Measurements from ENCODE around the gene FIGNL1. TPM values are rescaled to one million over a fixed set of nuclear protein-coding genes. Genes with fewer than 3 reads are reported as not detected.

The FIGNL1 gene
- total RNA-seq, 1 experiment from 2014 or later = 14.5 TPM

DNA sequence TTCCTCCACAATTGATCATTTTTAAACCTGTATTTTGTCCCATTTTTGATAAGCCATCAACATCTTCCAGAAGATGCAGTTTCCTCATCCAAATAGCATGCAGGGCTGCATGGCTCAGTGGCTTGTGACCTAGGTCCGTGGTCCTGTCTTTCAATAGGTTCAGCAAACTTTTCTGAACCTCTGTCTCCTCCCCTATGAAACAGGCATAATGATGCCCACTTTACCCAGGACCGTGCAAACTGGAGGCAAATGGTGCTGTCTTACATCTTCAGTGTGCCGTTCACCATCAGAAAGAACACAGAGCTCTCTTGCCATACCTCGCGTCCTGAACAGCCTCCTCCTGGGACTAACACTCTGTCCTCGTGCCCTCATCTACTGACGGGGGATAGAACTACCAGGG is 22.3 kb upstream of the FIGNL1 start:
- intact Hi-C loops (cut with micrococcal nuclease) = no loop called here
- no TSS peak for BruUV-seq (replicated peaks)

DNA sequence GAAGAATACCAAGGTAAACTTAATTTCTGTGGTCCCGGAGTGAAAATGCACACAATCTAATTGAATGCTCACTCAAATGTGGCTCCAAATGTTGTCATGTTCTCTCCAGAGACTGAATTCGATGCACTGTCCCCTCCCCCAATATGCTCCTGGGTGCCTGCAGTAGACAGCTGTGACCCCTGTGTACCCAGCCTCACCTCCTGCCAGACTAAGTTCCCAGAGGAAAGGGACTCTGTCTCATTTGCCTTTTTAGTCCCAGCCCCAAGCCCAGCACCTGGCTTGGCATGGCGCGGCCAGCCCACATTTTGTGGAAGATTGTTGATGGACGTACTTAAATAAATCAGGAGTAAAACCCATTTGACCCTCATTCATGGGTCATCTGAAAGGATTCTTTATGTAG is 21.8 kb upstream of the FIGNL1 start:
- H3K9me3 Mint-ChIP-seq (ENCODE audit: unreplicated experiment) = no peaks in the 10 kb centered on the region
- H3K4me1 Mint-ChIP-seq (ENCODE audit: insufficient read depth, unreplicated experiment) = peaks cover 20% of the 10 kb centered on the region
- H3K36me3 Mint-ChIP-seq (ENCODE audit: insufficient read depth, unreplicated experiment) = no peaks in the 10 kb centered on the region
- H3K4me3 Mint-ChIP-seq (ENCODE audit: unreplicated experiment) = no peak overlapping the region
- POLR2A ChIA-PET = no interaction called here
- CTCF ChIA-PET = interaction anchor here (1.2 to 12.1 kb wide), 3 partner anchors 161 to 689 kb away, joined by 3 to 187 read pairs (median 9); no protein-coding TSS in a partner anchor
- intact Hi-C loops (cut with micrococcal nuclease) = no loop called here
- no peaks in the 10 kb centered on the region for H3K27me3 Mint-ChIP-seq (ENCODE audit: insufficient read depth, unreplicated experiment)
- DNase-seq (ENCODE audit: unreplicated experiment) = no peak
- no TSS peak for BruUV-seq (replicated peaks)
- H3K27ac Mint-ChIP-seq (ENCODE audit: low read depth, unreplicated experiment) = no peak overlapping the region
- TF ChIP-seq, protein P1, sequence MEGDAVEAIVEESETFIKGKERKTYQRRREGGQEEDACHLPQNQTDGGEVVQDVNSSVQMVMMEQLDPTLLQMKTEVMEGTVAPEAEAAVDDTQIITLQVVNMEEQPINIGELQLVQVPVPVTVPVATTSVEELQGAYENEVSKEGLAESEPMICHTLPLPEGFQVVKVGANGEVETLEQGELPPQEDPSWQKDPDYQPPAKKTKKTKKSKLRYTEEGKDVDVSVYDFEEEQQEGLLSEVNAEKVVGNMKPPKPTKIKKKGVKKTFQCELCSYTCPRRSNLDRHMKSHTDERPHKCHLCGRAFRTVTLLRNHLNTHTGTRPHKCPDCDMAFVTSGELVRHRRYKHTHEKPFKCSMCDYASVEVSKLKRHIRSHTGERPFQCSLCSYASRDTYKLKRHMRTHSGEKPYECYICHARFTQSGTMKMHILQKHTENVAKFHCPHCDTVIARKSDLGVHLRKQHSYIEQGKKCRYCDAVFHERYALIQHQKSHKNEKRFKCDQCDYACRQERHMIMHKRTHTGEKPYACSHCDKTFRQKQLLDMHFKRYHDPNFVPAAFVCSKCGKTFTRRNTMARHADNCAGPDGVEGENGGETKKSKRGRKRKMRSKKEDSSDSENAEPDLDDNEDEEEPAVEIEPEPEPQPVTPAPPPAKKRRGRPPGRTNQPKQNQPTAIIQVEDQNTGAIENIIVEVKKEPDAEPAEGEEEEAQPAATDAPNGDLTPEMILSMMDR (IDR thresholded peaks at IDR 0.05; ENCODE audit: unreplicated experiment) = no peak

More for the DNA sequence above, 22.3 kb upstream of the FIGNL1 start:
- ChIA-PET POLR2A (no interaction called here), CTCF (interaction anchor here (1.2 to 12.1 kb wide), 3 partner anchors 117 to 689 kb away, joined by 3 to 187 read pairs (median 5); no protein-coding TSS in a partner anchor)
- no peak overlapping the region for H3K4me3 Mint-ChIP-seq (ENCODE audit: unreplicated experiment)
- no peaks in the 10 kb centered on the region for H3K9me3 Mint-ChIP-seq (ENCODE audit: unreplicated experiment)
- no peaks in the 10 kb centered on the region for H3K27me3 Mint-ChIP-seq (ENCODE audit: insufficient read depth, unreplicated experiment)
- H3K4me1 Mint-ChIP-seq (ENCODE audit: insufficient read depth, unreplicated experiment) = peaks cover 20% of the 10 kb centered on the region
- no peaks in the 10 kb centered on the region for H3K36me3 Mint-ChIP-seq (ENCODE audit: insufficient read depth, unreplicated experiment)
- TF ChIP-seq, protein P1 (IDR thresholded peaks at IDR 0.05; ENCODE audit: unreplicated experiment) = no peak
- H3K27ac Mint-ChIP-seq (ENCODE audit: low read depth, unreplicated experiment) = no peak overlapping the region
- no peak for DNase-seq (ENCODE audit: unreplicated experiment)

DNA sequence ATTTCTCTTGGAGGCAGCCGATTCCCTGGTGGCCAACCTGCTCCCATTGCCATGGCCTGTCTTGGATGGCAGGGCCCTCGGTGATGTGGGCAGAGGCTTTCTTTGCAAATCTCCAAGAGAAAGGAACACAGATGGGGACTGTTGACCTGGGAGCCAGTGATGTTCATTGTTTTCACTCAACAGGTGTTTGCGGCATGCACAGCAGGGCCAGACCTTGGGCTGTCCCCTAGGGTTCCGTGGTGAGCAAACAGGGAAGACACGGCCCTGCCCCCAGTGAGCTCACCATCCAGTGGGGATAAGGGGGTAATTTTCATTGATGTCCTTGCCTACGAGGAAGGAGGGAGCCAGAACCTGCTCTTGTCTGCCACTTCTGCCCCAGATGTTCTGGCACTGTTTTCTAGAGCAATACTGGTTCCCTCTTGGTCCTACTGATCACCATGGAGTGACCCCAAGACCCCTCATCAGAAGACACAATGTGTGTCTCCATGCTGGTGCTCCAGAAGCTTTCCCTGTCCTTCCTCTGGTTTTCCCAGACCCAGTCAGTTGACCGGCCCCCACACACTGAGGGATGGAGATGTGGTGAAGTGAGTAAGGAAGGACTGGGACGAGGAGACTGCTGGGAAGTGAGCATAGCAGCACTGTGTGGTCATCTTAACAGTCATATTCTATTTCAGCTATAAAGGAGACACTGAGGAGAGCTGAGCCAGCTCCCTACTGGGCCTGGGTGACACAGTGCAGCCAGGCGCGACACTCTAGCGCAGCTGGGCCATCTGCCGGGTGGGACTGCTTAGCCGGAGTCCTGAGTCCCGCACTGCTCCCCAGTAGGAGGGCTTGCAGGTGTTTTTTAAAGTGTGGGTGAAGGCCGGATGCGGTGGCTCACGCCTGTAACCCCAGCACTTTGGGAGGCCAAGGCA is 20.4 kb upstream of the FIGNL1 start:
- no peak overlapping the region for H3K27ac Mint-ChIP-seq (ENCODE audit: low read depth, unreplicated experiment)
- BruUV-seq (replicated peaks) = no TSS peak
- ChIA-PET POLR2A (no interaction called here), CTCF (interaction anchor here (0.5 to 12.1 kb wide), 15 partner anchors 32 to 690 kb away, joined by 3 to 187 read pairs (median 4); no protein-coding TSS in a partner anchor)
- no peak overlapping the region for H3K4me3 Mint-ChIP-seq (ENCODE audit: unreplicated experiment)
- no peaks in the 10 kb centered on the region for H3K9me3 Mint-ChIP-seq (ENCODE audit: unreplicated experiment)
- DNase-seq (ENCODE audit: unreplicated experiment) = no peak
- peaks cover 20% of the 10 kb centered on the region for H3K4me1 Mint-ChIP-seq (ENCODE audit: insufficient read depth, unreplicated experiment)
- no peaks in the 10 kb centered on the region for H3K27me3 Mint-ChIP-seq (ENCODE audit: insufficient read depth, unreplicated experiment)
- TF ChIP-seq, protein P1 (IDR thresholded peaks at IDR 0.05; ENCODE audit: unreplicated experiment) = no peak
- intact Hi-C loops (cut with micrococcal nuclease) = no loop called here
- H3K36me3 Mint-ChIP-seq (ENCODE audit: insufficient read depth, unreplicated experiment) = no peaks in the 10 kb centered on the region

DNA sequence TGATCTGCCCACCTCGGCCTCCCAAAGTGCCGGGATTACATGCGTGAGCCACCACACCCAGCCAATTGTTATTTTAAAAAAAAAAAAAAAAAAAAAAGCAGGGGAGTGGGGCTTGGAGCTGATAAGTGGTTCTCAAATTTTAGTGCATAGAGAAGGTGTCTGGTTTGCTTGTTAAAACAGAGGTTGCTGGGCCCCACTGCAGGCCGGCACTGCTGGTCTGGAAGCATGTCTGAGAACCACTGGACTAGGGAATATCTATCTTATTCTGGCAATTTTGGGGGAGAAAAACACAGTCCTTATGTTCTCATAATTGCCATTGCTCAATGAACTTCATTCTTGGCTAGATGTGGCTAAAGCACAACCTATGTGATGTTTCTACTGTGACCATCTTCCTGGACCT is 19.0 kb upstream of the FIGNL1 start:
- Mint-ChIP-seq H3K27me3 (ENCODE audit: insufficient read depth, unreplicated experiment) (no peaks in the 10 kb centered on the region), H3K4me1 (ENCODE audit: insufficient read depth, unreplicated experiment) (peaks cover 11% of the 10 kb centered on the region), H3K4me3 (ENCODE audit: unreplicated experiment) (no peak overlapping the region), H3K36me3 (ENCODE audit: insufficient read depth, unreplicated experiment) (no peaks in the 10 kb centered on the region), H3K27ac (ENCODE audit: low read depth, unreplicated experiment) (no peak overlapping the region), H3K9me3 (ENCODE audit: unreplicated experiment) (no peaks in the 10 kb centered on the region)
- no TSS peak for BruUV-seq (replicated peaks)
- ChIA-PET CTCF (interaction anchor here (0.6 to 12.1 kb wide), 34 partner anchors 9 to 756 kb away, joined by 3 to 187 read pairs (median 8); no protein-coding TSS in a partner anchor), POLR2A (no interaction called here)
- intact Hi-C loops (cut with micrococcal nuclease) = loop anchor here (2.0 to 5.0 kb wide), 2 partner anchors 66 to 323 kb away; no protein-coding TSS in a partner anchor
- no peak for DNase-seq (ENCODE audit: unreplicated experiment)
- TF ChIP-seq, protein P1 (IDR thresholded peaks at IDR 0.05; ENCODE audit: unreplicated experiment) = no peak

Data from MCF 10A (cell line).